Memory B cell (primary cell): ENCODE measurements around the gene ACR.
"Not testable (repeated sequence)": the region's sequence is repeated elsewhere in the genome, so short reads cannot be mapped to it uniquely, and the experiment has no call there.

Source experiments
- ATAC-seq: fragments of 150-1000 bp; cut with Tn5 transposase; 2 replicates; pipeline ENCODE4 v1.10.0; 2021; ENCODE audit warnings: low read depth, mild to moderate bottlenecking, moderate library complexity
- DNase-seq, 2 donors: peaks; one replicate each; pipeline ENCODE4 v3.0.0; 2022; ENCODE audit warnings: low spot score in 2 of 2
- H3K27ac Mint-ChIP-seq: one replicate; pipeline ENCODE4 v1.8.0; 2022; ENCODE audit warnings: mild to moderate bottlenecking, moderate library complexity, mixed read lengths
- H3K27me3 Mint-ChIP-seq: one replicate; pipeline ENCODE4 v1.8.0; 2022; ENCODE audit warnings: mixed read lengths
- H3K36me3 Mint-ChIP-seq: one replicate; pipeline ENCODE4 v1.8.0; 2022; ENCODE audit warnings: mild to moderate bottlenecking, mixed read lengths
- H3K4me1 Mint-ChIP-seq: one replicate; pipeline ENCODE4 v1.8.0; 2022; ENCODE audit warnings: mixed read lengths
- H3K4me3 Mint-ChIP-seq: one replicate; pipeline ENCODE4 v1.8.0; 2022; ENCODE audit warnings: mild to moderate bottlenecking, moderate library complexity, mixed read lengths
- H3K9me3 Mint-ChIP-seq: one replicate; pipeline ENCODE4 v1.8.0; 2022; ENCODE audit warnings: mixed read lengths

ACR gene

GRCh38 chr22:50783033-50783879 is 45.3 kb downstream of the ACR start, which contains the start of gene RABL2B:
Gene RABL2B (minus strand): TSS chr22:50783636. CDS start chr22:50782294, 1,342 bp downstream.
- H3K36me3 Mint-ChIP-seq, H3K9me3 Mint-ChIP-seq, H3K27me3 Mint-ChIP-seq, H3K4me1 Mint-ChIP-seq: not testable (repeated sequence)
- peak; percentile 86 for ATAC-seq
- Mint-ChIP-seq H3K27ac (peak within 1 kb of the TSS; percentile 84), H3K4me3 (peak within 1 kb of the TSS; percentile 88)
- peak; percentile 93 to 98 for DNase-seq

- H3K27me3 Mint-ChIP-seq, DNase-seq, H3K9me3 Mint-ChIP-seq, H3K36me3 Mint-ChIP-seq, H3K4me1 Mint-ChIP-seq: not testable (repeated sequence)
- Mint-ChIP-seq H3K27ac (peak overlapping the region; percentile 84), H3K4me3 (peak overlapping the region; percentile 88)
- ATAC-seq: peak; percentile 45
Observed at GRCh38 chr22:50783880-50784276, 45.9 kb downstream of the ACR start.

- H3K36me3 Mint-ChIP-seq, H3K4me1 Mint-ChIP-seq, H3K27me3 Mint-ChIP-seq, ATAC-seq, H3K27ac Mint-ChIP-seq, H3K4me3 Mint-ChIP-seq, DNase-seq, H3K9me3 Mint-ChIP-seq: not testable (repeated sequence)
Observed at GRCh38 chr22:50785289-50785688, 47.3 kb downstream of the ACR start.

- not testable (repeated sequence) for H3K27ac Mint-ChIP-seq, H3K9me3 Mint-ChIP-seq, H3K4me3 Mint-ChIP-seq, ATAC-seq, DNase-seq, H3K36me3 Mint-ChIP-seq, H3K4me1 Mint-ChIP-seq, H3K27me3 Mint-ChIP-seq
Observed at GRCh38 chr22:50786936-50787335, 48.9 kb downstream of the ACR start.
